PC-3 (cell line): Measurements from ENCODE around the gene KLK10. TPM values are rescaled to one million over a fixed set of nuclear protein-coding genes. Genes with fewer than 3 reads are reported as not detected.
A peak's percentile ranks its signal among the peaks of the same experiment; 100 is the strongest.

Experiments used
- ATAC-seq: fragments of 200-7000 bp; cut with Tn5 transposase; 2 replicates; pipeline ENCODE4 v1.9.1; 2020; ENCODE audit warnings: mild to moderate bottlenecking, moderate library complexity
- BruUV-seq: library from RNA; stranded (reverse); fragments of 400-500 nt; replicated peaks from 2 replicates; lab custom pipeline; 2021; lab: Mats Ljungman, UMichigan
- CTCF ChIA-PET: fragments of 300-600 bp; sonication (Branson Sonifier 250); formaldehyde crosslinking; loops from one replicate; lab custom pipeline; 2022; ENCODE audit warnings: antibody characterized with exemption; lab: Charles Lee
- POLR2A ChIA-PET: fragments of 300-600 bp; sonication (Branson Sonifier 250); formaldehyde crosslinking; loops from one replicate; lab custom pipeline; 2022; ENCODE audit warnings: antibody characterized with exemption; ENCODE audit not compliant: unreplicated experiment; lab: Charles Lee
- DNase-seq: peaks from one replicate; pipeline ENCODE4 v3.0.0-alpha.2; 2015
- H2AFZ ChIP-seq: fragments of 300-600 bp; sonication (generic); 2 replicates; pipeline ENCODE4 v1.6.0; 2016; ENCODE audit warnings: antibody characterized with exemption, low read length
- H3F3A ChIP-seq: fragments of 300-600 bp; sonication (generic); one replicate; pipeline ENCODE4 v1.6.0; 2017; ENCODE audit warnings: antibody characterized with exemption, low read length, control low read depth, mild to moderate bottlenecking; ENCODE audit not compliant: unreplicated experiment
- H3K27ac ChIP-seq: fragments of 300-600 bp; sonication (generic); 2 replicates; pipeline ENCODE4 v1.5.1; 2016; ENCODE audit warnings: mild to moderate bottlenecking, low read length
- H3K27me3 ChIP-seq: fragments of 300-600 bp; sonication (generic); 2 replicates; pipeline ENCODE4 v1.6.1; 2016; ENCODE audit warnings: low read length, mixed read lengths
- H3K36me3 ChIP-seq: fragments of 300-600 bp; sonication (generic); 2 replicates; pipeline ENCODE4 v1.6.1; 2016; ENCODE audit warnings: low read depth, mixed run types, low read length, mixed read lengths
- H3K4me1 ChIP-seq: fragments of 300-600 bp; sonication (generic); 2 replicates; pipeline ENCODE4 v1.5.1; 2016; ENCODE audit warnings: low read length; ENCODE audit not compliant: insufficient read depth
- H3K4me2 ChIP-seq: fragments of 300-600 bp; sonication (generic); 2 replicates; pipeline ENCODE4 v1.6.0; 2016; ENCODE audit warnings: low read length
- H3K4me3 ChIP-seq: fragments of 300-600 bp; sonication (generic); 2 replicates; pipeline ENCODE4 v1.5.1; 2016; ENCODE audit warnings: mild to moderate bottlenecking, low read length, mixed read lengths
- H3K79me2 ChIP-seq: fragments of 300-600 bp; sonication (generic); 2 replicates; pipeline ENCODE4 v1.6.1; 2017; ENCODE audit warnings: low read length, mixed read lengths
- H3K9ac ChIP-seq: fragments of 300-600 bp; sonication (generic); 2 replicates; pipeline ENCODE4 v1.6.0; 2016; ENCODE audit warnings: mild to moderate bottlenecking, low read length
- H3K9me2 ChIP-seq: fragments of 300-600 bp; sonication (generic); replicated peaks from 2 replicates; pipeline ENCODE4 v1.6.1; 2016; ENCODE audit warnings: mixed run types, low read length, mixed read lengths
- H3K9me3 ChIP-seq: fragments of 300-600 bp; sonication (generic); 2 replicates; pipeline ENCODE4 v1.6.1; 2016; ENCODE audit warnings: low read length, mixed read lengths
- H4K20me1 ChIP-seq: fragments of 300-600 bp; sonication (generic); 2 replicates; pipeline ENCODE4 v1.6.1; 2016; ENCODE audit warnings: low read length, mixed read lengths
- EZH2 ChIP-seq: fragments of 300-600 bp; sonication (generic); IDR thresholded peaks from one replicate; pipeline ENCODE4 v1.6.1; 2017; ENCODE audit warnings: antibody characterized with exemption, mild to moderate bottlenecking, low read length; ENCODE audit not compliant: unreplicated experiment
- EZH2phosphoT487 ChIP-seq: fragments of 300-600 bp; sonication (generic); IDR thresholded peaks from 2 replicates; pipeline ENCODE4 v1.6.1; 2018; ENCODE audit warnings: mild to moderate bottlenecking, antibody characterized with exemption, low read length, borderline replicate concordance
- intact Hi-C: fragments of 100-400 bp; cut with micrococcal nuclease; formaldehyde crosslinking; loops from 2 replicates; pipeline ENCODE4 v1.9.0; 2023
- total RNA-seq: library from RNA; depleted of rRNA; stranded (reverse); fragments of >200 nt; gene quantifications from 2 replicates; pipeline ENCODE4 v1.2.3, GENCODE V29; 2014
- TF ChIP-seq, protein P1 (sequence below): fragments of 300-600 bp; sonication (generic); conservative IDR thresholded peaks from 2 replicates; pipeline ENCODE4 v1.5.1; 2017; ENCODE audit warnings: antibody characterized with exemption, low read depth, mild to moderate bottlenecking, low read length

The KLK10 gene
- total RNA-seq, 1 experiment from 2014 or later = 1.2 TPM

DNA sequence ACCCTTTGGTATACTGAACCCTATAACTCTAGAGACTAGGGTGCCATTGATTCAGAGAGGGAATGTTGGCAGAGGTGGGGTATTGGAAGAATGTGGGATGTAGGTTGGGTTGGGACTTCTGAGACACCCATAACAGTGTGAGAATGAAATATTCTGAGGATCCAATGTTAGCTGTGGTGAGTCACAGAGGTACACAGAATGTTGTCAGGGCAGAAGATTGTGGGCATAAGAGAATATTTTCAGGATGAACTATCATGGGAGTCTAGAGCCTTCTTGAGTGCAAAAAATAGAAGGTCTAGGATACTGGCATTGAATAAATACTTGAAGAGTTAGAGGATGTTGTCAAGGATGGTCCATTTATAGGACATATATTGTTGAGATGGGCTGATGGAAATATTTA, 36.4 kb upstream of the KLK10 start:
- Histone ChIP-seq H3K79me2 (no peaks in the 10 kb centered on the region), H3K4me3 (no peak overlapping the region), H3K4me2 (no peak overlapping the region), H3K9me3 (no peaks in the 10 kb centered on the region), H3K4me1 (no peaks in the 10 kb centered on the region), H3K36me3 (no peaks in the 10 kb centered on the region), H3K9ac (no peak overlapping the region), H3K27ac (no peak overlapping the region), H2AFZ (no peak overlapping the region), H3F3A (no peaks in the 10 kb centered on the region), H3K9me2 (no peaks in the 10 kb centered on the region), H4K20me1 (no peaks in the 10 kb centered on the region), H3K27me3 (peaks cover 22% of the 10 kb centered on the region)
- DNase-seq (peak; percentile 68), ATAC-seq (peak; percentile 70)
- BruUV-seq = no TSS peak
- CTCF ChIA-PET = no interaction called here
- TF ChIP-seq EZH2 = no peak
- no peak for TF ChIP-seq EZH2phosphoT487
- TF ChIP-seq, protein P1, sequence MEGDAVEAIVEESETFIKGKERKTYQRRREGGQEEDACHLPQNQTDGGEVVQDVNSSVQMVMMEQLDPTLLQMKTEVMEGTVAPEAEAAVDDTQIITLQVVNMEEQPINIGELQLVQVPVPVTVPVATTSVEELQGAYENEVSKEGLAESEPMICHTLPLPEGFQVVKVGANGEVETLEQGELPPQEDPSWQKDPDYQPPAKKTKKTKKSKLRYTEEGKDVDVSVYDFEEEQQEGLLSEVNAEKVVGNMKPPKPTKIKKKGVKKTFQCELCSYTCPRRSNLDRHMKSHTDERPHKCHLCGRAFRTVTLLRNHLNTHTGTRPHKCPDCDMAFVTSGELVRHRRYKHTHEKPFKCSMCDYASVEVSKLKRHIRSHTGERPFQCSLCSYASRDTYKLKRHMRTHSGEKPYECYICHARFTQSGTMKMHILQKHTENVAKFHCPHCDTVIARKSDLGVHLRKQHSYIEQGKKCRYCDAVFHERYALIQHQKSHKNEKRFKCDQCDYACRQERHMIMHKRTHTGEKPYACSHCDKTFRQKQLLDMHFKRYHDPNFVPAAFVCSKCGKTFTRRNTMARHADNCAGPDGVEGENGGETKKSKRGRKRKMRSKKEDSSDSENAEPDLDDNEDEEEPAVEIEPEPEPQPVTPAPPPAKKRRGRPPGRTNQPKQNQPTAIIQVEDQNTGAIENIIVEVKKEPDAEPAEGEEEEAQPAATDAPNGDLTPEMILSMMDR = no peak
- intact Hi-C loops = no loop called here
- POLR2A ChIA-PET = no interaction called here

GRCh38 chr19:51047031-51047335, 27.5 kb upstream of the KLK10 start:
- TF ChIP-seq EZH2 (no peak), EZH2phosphoT487 (no peak)
- TF ChIP-seq, protein P1 = no peak
- intact Hi-C loops = no loop called here
- H3K4me2 ChIP-seq = no peak overlapping the region
- ChIA-PET CTCF (interaction anchor here (0.7 kb wide), 1 partner anchor 111 kb away, joined by 4 read pairs; no protein-coding TSS in a partner anchor), POLR2A (no interaction called here)
- H3K79me2 ChIP-seq = no peaks in the 10 kb centered on the region
- no peak overlapping the region for H2AFZ ChIP-seq
- H3K9ac ChIP-seq = no peak overlapping the region
- BruUV-seq = no TSS peak
- H3K4me3 ChIP-seq = no peak overlapping the region
- no peaks in the 10 kb centered on the region for H3K27me3 ChIP-seq
- H3K9me2 ChIP-seq = no peaks in the 10 kb centered on the region
- DNase-seq = no peak
- H3F3A ChIP-seq = no peaks in the 10 kb centered on the region
- H4K20me1 ChIP-seq = no peaks in the 10 kb centered on the region
- no peak overlapping the region for H3K27ac ChIP-seq
- H3K36me3 ChIP-seq = no peaks in the 10 kb centered on the region
- no peaks in the 10 kb centered on the region for H3K9me3 ChIP-seq
- no peak for ATAC-seq
- no peaks in the 10 kb centered on the region for H3K4me1 ChIP-seq

DNA sequence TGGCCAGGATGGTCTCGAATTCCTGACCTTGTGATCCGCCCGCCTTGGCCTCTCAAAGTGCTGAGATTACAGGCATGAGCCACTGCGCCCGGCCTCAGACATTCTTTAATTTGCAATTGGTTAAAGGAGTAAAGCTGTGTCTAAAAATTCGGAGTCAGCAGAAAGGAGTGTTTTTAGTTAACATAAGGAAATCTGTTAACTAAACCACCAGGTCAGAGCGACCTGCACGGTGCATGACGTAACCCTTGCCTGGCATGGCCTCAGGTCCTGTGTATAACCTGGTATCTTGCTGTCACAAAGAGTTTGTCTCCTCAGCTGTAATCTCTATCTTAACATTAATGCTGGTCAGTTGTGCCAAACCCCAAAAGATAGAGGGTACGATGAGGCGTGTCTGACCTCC, 24.8 kb upstream of the KLK10 start:
- Histone ChIP-seq H3K9me2 (no peaks in the 10 kb centered on the region), H3K4me1 (no peaks in the 10 kb centered on the region), H2AFZ (no peak overlapping the region), H3K4me2 (no peak overlapping the region), H3K4me3 (no peak overlapping the region), H3K27ac (no peak overlapping the region), H3K9me3 (no peaks in the 10 kb centered on the region), H3F3A (no peaks in the 10 kb centered on the region), H3K36me3 (no peaks in the 10 kb centered on the region), H3K9ac (no peak overlapping the region), H3K79me2 (no peaks in the 10 kb centered on the region), H4K20me1 (no peaks in the 10 kb centered on the region), H3K27me3 (no peaks in the 10 kb centered on the region)
- intact Hi-C loops = no loop called here
- DNase-seq (no peak), ATAC-seq (no peak)
- ChIA-PET CTCF (no interaction called here), POLR2A (no interaction called here)
- TF ChIP-seq, protein P1 = no peak
- TF ChIP-seq EZH2 = no peak
- no TSS peak for BruUV-seq
